Measurements from ENCODE around the gene TRA2B. TPM values are rescaled to one million over a fixed set of nuclear protein-coding genes. Genes with fewer than 3 reads are reported as not detected.

TRA2B gene
- total RNA-seq, 1 experiment from 2014 or later, result 171 TPM

- Histone ChIP-seq H3K4me3 (ENCODE audit: low read depth in 2 of 2, low read length in 2 of 2) (no peak overlapping the region), H3K27me3 (ENCODE audit: control insufficient read depth, insufficient read depth, low read length) (no peaks in the 10 kb centered on the region), H3K36me3 (ENCODE audit: control insufficient read depth, insufficient read depth, low read length) (no peaks in the 10 kb centered on the region), H3K27ac (ENCODE audit: low read length) (no peak overlapping the region), H3K9me3 (ENCODE audit: control insufficient read depth, insufficient read depth, low read depth, low read length) (no peaks in the 10 kb centered on the region), H3K4me1 (ENCODE audit: control insufficient read depth, insufficient read depth, low read length) (no peaks in the 10 kb centered on the region)
- intact Hi-C loops (cut with micrococcal nuclease; ENCODE audit: unreplicated experiment), result loop anchor here (5.0 kb wide), 2 partner anchors 128 to 278 kb away; partner anchors contain the start of gene ETV5
- ChIA-PET POLR2A (interaction anchor here (0.5 to 0.6 kb wide), 2 partner anchors 58 to 159 kb away, joined by 3 to 5 read pairs; no protein-coding TSS in a partner anchor), CTCF (interaction anchor here (0.6 to 0.7 kb wide), 3 partner anchors 10 to 573 kb away, joined by 3 to 7 read pairs (median 4); no protein-coding TSS in a partner anchor)
- DNase-seq (ENCODE audit: low read depth, low spot score) (no peak), ATAC-seq (no peak)
- in situ Hi-C loops (cut with HindIII; ENCODE audit: low pct_unique_long_range_greater_than_20kb, low sequenced_read_pairs), result no loop called here
- no TSS peak for BruUV-seq (replicated peaks)
- TF ChIP-seq SIN3A (IDR thresholded peaks at IDR 0.05; ENCODE audit: borderline replicate concordance, insufficient read depth, low read depth, low read length) (no peak), REST (IDR thresholded peaks at IDR 0.05; ENCODE audit: insufficient read depth in 1 of 2, low read depth in 2 of 2, low read length in 1 of 2) (no peak), CTCF (IDR thresholded peaks at IDR 0.05) (no peak), TCF7L2 (IDR thresholded peaks at IDR 0.05; ENCODE audit: low read depth, low read length) (no peak), POLR2AphosphoS5 (IDR thresholded peaks at IDR 0.05; ENCODE audit: low read depth, low read length) (no peak)
Observed at GRCh38 chr3:185979721-185980121, 41.9 kb upstream of the TRA2B start.

GRCh38 chr3:185978516-185978915, 40.7 kb upstream of the TRA2B start:
- no peak for TF ChIP-seq POLR2AphosphoS5 (IDR thresholded peaks at IDR 0.05; ENCODE audit: low read depth, low read length)
- H3K36me3 ChIP-seq (ENCODE audit: control insufficient read depth, insufficient read depth, low read length), result no peaks in the 10 kb centered on the region
- H3K9me3 ChIP-seq (ENCODE audit: control insufficient read depth, insufficient read depth, low read depth, low read length), result no peaks in the 10 kb centered on the region
- no peaks in the 10 kb centered on the region for H3K4me1 ChIP-seq (ENCODE audit: control insufficient read depth, insufficient read depth, low read length)
- intact Hi-C loops (cut with micrococcal nuclease; ENCODE audit: unreplicated experiment) (no loop called here), in situ Hi-C loops (cut with HindIII; ENCODE audit: low pct_unique_long_range_greater_than_20kb, low sequenced_read_pairs) (no loop called here)
- CTCF ChIA-PET, result interaction anchor here (0.5 kb wide), 1 partner anchor 139 kb away, joined by 5 read pairs; no protein-coding TSS in a partner anchor
- H3K27me3 ChIP-seq (ENCODE audit: control insufficient read depth, insufficient read depth, low read length), result no peaks in the 10 kb centered on the region
- ATAC-seq (no peak), DNase-seq (ENCODE audit: low read depth, low spot score) (no peak)
- no TSS peak for BruUV-seq (replicated peaks)
- POLR2A ChIA-PET, result no interaction called here
- no peak overlapping the region for H3K27ac ChIP-seq (ENCODE audit: low read length)
- no peak overlapping the region for H3K4me3 ChIP-seq (ENCODE audit: low read depth in 2 of 2, low read length in 2 of 2)

- Histone ChIP-seq H3K27ac (ENCODE audit: low read length) (no peak overlapping the region), H3K36me3 (ENCODE audit: control insufficient read depth, insufficient read depth, low read length) (no peaks in the 10 kb centered on the region), H3K4me1 (ENCODE audit: control insufficient read depth, insufficient read depth, low read length) (no peaks in the 10 kb centered on the region), H3K4me3 (ENCODE audit: low read depth in 2 of 2, low read length in 2 of 2) (no peak overlapping the region), H3K9me3 (ENCODE audit: control insufficient read depth, insufficient read depth, low read depth, low read length) (no peaks in the 10 kb centered on the region), H3K27me3 (ENCODE audit: control insufficient read depth, insufficient read depth, low read length) (no peaks in the 10 kb centered on the region)
- in situ Hi-C loops (cut with HindIII; ENCODE audit: low pct_unique_long_range_greater_than_20kb, low sequenced_read_pairs) (no loop called here), intact Hi-C loops (cut with micrococcal nuclease; ENCODE audit: unreplicated experiment) (no loop called here)
- CTCF ChIA-PET, result interaction anchor here (0.9 to 1.8 kb wide), 2 partner anchors 18 to 34 kb away, joined by 3 to 9 read pairs; no protein-coding TSS in a partner anchor
- TF ChIP-seq TCF7L2 (IDR thresholded peaks at IDR 0.05; ENCODE audit: low read depth, low read length) (no peak), POLR2AphosphoS5 (IDR thresholded peaks at IDR 0.05; ENCODE audit: low read depth, low read length) (no peak), REST (IDR thresholded peaks at IDR 0.05; ENCODE audit: insufficient read depth in 1 of 2, low read depth in 2 of 2, low read length in 1 of 2) (no peak), SIN3A (IDR thresholded peaks at IDR 0.05; ENCODE audit: borderline replicate concordance, insufficient read depth, low read depth, low read length) (no peak), CTCF (IDR thresholded peaks at IDR 0.05) (no peak; the same call in none of the 2 replicates)
- no peak for DNase-seq (ENCODE audit: low read depth, low spot score)
- POLR2A ChIA-PET, result no interaction called here
- ATAC-seq, result no peak
- no TSS peak for BruUV-seq (replicated peaks)
Observed at GRCh38 chr3:185977679-185978040, 39.8 kb upstream of the TRA2B start.

All from Panc1 (cell line).